Right lung (tissue), 5 donors: Measurements from ENCODE around the gene SAMSN1. TPM values are rescaled to one million over a fixed set of nuclear protein-coding genes. Genes with fewer than 3 reads are reported as not detected.
"Not testable (repeated sequence)": the region's sequence is repeated elsewhere in the genome, so short reads cannot be mapped to it uniquely, and the experiment has no call there.

Experiments
- DNase-seq, 2 donors: peaks; one replicate each; pipeline ENCODE4 v3.0.0-alpha.2; 2013
- polyA plus RNA-seq, 5 donors: library from polyadenylated mRNA; unstranded; fragments of 120-200 nt; gene quantifications; one replicate each; pipeline versions ENCODE4 v1.2.1 to v1.2.3, GENCODE V29; 2013; ENCODE audit warnings: inconsistent platforms in 1 of 5, low replicate concordance in 1 of 5; ENCODE audit not compliant: insufficient read length in 5 of 5, insufficient read depth in 1 of 5

SAMSN1 gene
- polyA plus RNA-seq, 5 donors, result 1.4 to 2.6 (median 1.9) TPM

- DNase-seq, result no peak
Measured at GRCh38 chr21:14531757-14532316, 14.3 kb downstream of the SAMSN1 start.

DNA sequence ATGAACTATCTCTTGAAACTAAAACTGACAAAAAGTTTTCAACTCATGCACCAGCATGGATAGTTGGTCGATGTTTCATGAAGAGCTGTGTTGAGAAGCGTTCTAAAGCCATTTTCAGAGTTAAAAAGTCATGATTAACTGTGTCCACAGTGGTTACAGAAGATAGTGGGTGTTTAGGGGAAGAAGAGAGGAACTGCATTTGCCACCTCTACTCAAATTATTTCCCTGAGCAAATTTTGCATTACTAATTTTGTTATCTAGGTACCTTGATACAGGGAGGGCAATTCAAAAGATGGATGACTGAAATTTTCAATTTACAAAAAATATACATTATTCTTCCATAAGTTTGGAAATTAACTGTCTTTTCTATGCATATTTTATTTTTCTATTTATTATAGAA lies 15.5 kb downstream of the SAMSN1 start:
- no peak for DNase-seq

GRCh38 chr21:14528815-14529214 lies 17.3 kb downstream of the SAMSN1 start:
- DNase-seq, result no peak

- DNase-seq, result no peak
Measured at GRCh38 chr21:14527696-14528652, 18.1 kb downstream of the SAMSN1 start.

DNA sequence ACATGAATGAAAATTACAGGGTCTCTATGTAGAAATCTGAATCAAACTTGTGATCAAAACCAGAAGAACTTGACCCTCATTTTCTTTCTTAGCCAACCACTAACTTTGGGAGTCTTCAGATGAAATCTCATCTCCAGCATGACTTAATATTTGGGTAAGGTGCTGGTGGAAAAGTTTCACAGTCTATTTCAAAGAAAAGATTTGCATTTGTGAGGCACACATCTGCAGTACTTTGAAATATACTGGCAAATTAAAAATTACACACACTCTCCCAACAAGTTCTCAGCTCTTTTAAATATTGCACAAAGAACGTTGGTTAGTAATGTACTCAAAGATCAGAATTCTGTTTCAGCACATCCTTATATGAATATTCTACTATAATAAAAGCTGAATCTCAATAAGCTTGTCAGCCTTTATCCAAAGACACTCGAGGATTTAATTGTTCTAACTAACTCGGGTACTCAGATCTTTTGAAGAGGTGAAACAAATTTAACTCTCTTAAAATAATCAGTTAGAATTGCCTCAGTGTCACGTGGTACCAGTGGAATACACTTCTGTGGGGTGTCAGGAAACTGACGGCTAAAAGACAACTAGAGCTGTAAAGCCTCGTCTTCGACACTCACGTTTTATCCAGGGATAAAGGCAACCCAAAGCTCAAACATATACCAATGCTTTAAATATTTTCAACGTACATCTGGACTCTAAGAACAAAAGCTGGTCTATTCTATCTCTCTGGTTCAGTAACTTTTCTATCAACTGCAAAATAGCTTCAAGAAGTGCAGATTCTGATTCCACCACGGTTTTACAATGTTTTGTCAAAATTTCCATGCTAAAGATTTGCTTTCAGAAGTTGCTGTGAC lies 19.0 kb downstream of the SAMSN1 start:
- no peak for DNase-seq

- no peak for DNase-seq
Measured at GRCh38 chr21:14526199-14526598, 19.9 kb downstream of the SAMSN1 start.

DNA sequence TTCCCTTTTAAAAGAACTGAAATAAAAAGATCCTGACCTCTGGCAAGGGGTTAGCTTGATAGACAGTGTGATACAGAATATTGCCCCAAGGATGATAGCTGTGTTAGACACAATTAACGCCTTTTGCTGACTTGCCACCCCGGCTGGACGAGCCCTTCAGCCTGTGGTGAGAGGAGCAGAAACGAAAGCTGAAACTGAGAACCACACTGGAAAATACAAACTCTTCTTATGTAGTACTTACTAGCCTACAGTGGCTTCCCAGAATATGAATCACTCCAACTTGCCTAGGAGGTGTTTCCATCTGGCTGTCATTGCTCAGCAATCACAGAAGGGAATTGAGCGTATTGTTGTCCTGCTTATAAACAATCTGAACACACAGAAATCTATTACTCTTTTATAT lies 22.9 kb downstream of the SAMSN1 start:
- no peak for DNase-seq

- DNase-seq, result no peak
Measured at GRCh38 chr21:14522736-14523135, 23.4 kb downstream of the SAMSN1 start.

DNA sequence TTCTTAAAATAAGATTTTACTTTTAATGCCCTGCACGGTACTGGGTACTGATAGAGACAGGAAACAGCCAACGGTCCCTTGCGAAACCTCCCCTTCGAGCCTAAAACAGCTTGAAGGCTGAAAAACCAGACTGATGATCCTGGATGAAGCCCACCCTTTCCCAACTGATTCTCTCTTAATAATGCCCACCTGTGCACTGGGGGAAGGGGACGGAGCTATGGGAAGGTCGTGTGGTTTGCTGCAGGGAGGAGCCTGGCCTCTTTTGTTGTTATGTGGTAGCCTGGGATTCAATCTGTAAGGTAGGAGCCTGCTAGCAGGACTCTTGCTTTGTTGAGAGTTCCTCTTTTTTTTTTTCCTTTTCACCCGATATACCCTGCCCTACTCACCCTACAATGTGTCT lies 25.6 kb downstream of the SAMSN1 start:
- no peak for DNase-seq

GRCh38 chr21:14519000-14519399 lies 27.1 kb downstream of the SAMSN1 start:
- DNase-seq, result no peak

GRCh38 chr21:14513804-14514203 lies 32.3 kb downstream of the SAMSN1 start:
- no peak for DNase-seq

- not testable (repeated sequence) for DNase-seq
Measured at GRCh38 chr21:14506859-14507457, 39.2 kb downstream of the SAMSN1 start.

DNA sequence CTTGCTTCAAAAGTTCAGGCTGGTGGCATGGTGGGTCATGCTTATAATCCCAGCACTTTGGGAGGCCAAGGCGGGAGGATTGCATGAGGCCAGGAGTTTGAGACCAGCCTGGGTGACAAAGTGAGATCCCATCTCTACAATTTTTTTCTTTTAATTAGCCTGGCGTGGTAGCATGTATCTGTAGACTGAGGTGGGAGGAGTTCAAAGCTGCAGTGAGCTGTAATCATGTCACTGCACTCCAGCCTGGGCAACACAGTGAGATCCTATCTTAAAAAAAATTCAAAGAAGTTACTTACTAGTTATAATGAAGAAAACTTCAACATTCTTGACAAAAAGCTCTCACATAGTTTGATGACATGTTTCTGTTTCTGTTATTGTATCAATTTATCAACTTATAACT lies 45.2 kb downstream of the SAMSN1 start:
- DNase-seq, result no peak

DNA sequence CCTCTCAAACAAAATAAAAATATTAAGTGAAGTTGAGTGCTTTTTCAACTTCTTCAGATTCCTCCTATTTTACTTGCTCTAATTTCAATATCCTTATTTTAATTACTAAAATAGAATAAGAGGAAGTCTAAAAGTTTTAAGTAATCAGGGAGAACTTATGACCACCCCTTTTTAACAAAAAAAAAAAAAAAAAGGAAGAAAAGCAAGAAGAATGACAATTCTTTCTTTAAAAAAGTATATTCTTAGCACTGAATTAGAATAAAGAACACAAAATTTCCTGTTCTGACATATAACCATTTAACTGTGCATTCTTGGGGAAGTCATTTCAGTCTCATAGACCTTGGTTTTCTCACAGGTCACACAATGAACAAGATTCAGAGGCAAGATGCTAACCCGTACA lies 46.8 kb downstream of the SAMSN1 start:
- no peak for DNase-seq

- peak in 1 of 2 donors; percentile 16 for DNase-seq
Measured at GRCh38 chr21:14497825-14498224, 48.3 kb downstream of the SAMSN1 start.

GRCh38 chr21:14495075-14495474 lies 51.0 kb downstream of the SAMSN1 start:
- DNase-seq, result no peak

GRCh38 chr21:14494181-14494580 lies 51.9 kb downstream of the SAMSN1 start:
- DNase-seq, result not testable (repeated sequence)

DNA sequence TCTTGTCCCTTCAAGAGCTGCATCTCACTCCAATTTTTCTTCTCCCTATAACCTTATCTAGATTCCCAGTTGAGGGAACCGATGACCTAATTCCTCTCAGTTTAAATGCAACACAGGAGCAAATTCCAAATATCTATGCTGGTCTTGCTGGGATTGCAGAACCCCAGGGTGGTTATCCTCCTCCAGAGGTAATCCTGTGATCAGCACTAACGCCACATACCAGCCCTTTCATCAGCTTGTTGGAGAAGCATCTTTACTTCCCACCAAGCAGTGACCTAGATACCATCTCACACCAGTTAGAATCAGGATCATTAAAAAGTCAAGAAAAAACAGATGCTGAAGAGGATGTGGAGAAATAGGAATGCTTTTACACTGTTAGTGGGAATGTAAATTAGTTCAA lies 52.4 kb downstream of the SAMSN1 start:
- DNase-seq, result no peak

GRCh38 chr21:14492931-14493330 lies 53.2 kb downstream of the SAMSN1 start:
- no peak for DNase-seq

- no peak for DNase-seq
Measured at GRCh38 chr21:14491269-14491681, 54.8 kb downstream of the SAMSN1 start.

DNA sequence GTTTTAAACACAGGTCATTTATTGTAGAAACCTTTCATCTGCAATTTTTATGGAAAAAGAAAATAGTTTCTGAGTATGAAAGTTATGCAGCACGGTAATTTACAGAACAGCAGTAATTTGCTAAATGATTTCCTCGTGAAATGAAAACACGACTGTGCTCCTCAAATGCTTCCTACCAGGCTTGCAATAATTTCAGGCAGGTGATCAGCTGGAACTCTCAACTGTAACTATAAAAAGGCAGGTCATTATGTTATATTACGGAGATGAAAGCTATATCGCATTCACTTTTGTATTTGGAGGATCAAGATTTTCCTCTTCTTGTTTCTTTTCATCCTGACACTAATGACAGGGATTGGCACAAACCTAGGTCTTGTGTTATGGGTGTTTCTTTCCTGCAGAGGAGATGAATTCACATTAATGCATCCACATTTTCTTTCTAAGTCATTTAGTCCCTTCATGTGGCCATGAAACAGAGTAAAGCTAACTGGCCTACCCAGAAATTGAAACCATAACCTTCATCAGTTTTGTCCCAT lies 57.4 kb downstream of the SAMSN1 start:
- DNase-seq, result no peak
